GM19099 (cell line): ENCODE results near the gene PRPS1L1.

Source experiments
- POLR2A ChIP-seq: IDR thresholded peaks from 3 replicates; pipeline ENCODE4 v1.6.1; 2011; ENCODE audit warnings: low read depth; ENCODE audit not compliant: insufficient read length; ENCODE audit errors: extremely low read depth

The PRPS1L1 gene

GRCh38 chr7:18027628-18028027 is at the start of gene PRPS1L1:
TSS of gene PRPS1L1 (minus strand) at chr7:18027846.
- no peak for TF ChIP-seq POLR2A

DNA sequence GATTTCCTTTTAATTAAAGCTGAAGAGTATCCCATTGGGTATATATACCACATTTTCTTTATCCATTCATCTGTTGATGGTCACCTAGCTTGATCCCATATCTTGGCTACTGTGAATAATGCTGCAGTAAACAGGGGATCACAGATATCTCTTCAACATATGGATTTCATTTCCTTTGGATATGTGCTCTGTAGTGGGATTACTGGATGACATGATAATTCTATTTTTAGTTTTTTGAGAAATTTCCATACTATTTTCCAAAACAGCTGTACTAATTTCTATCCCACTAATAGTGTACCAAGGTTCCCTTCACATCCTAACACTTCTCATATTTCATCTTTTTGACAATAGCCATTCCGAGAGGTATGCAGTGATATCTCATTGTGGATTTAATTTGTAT is 48.8 kb upstream of the PRPS1L1 start:
- no peak for TF ChIP-seq POLR2A

DNA sequence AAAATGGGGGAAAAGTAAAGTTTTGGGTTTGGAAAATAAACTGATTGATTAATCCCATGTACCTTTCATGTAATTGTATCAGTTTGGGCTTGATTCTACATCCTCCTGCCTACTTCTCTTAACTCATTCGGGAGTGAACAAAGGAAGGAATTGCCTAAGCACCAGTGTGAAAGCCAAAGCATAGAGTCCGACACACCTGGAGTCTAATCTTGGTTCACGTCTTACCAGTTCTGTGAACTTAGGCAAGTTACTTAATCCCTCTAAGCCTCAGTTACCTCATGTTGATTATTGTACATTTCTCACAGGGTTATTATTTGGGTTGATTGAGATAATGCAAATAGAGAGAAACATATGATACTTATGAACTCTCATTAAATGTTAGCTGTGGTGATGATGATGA is 41.1 kb upstream of the PRPS1L1 start:
- TF ChIP-seq POLR2A = no peak

- TF ChIP-seq POLR2A = no peak
Measured at GRCh38 chr7:18064242-18064838, 36.7 kb upstream of the PRPS1L1 start.

GRCh38 chr7:18063149-18063901 is 35.7 kb upstream of the PRPS1L1 start:
- no peak for TF ChIP-seq POLR2A

GRCh38 chr7:18059171-18059570 is 31.5 kb upstream of the PRPS1L1 start:
- no peak for TF ChIP-seq POLR2A

DNA sequence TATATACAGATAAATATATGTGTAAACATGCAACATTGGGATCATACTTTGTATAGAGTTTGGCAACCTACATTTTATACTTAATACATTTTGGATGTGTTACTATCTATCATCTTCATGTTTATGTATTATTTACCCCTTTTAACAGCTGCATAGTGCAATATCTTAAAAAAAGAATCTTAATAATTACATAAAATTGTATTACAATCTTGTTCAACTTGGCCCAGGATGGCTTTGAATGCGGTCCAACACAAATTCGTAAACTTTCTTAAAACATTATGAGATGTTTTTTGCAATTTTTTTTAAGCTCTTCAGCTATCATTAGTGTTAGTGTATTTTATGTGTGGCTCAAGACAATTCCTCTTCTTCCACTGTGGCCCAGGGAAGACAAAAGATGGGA is 26.3 kb upstream of the PRPS1L1 start:
- TF ChIP-seq POLR2A = no peak

DNA sequence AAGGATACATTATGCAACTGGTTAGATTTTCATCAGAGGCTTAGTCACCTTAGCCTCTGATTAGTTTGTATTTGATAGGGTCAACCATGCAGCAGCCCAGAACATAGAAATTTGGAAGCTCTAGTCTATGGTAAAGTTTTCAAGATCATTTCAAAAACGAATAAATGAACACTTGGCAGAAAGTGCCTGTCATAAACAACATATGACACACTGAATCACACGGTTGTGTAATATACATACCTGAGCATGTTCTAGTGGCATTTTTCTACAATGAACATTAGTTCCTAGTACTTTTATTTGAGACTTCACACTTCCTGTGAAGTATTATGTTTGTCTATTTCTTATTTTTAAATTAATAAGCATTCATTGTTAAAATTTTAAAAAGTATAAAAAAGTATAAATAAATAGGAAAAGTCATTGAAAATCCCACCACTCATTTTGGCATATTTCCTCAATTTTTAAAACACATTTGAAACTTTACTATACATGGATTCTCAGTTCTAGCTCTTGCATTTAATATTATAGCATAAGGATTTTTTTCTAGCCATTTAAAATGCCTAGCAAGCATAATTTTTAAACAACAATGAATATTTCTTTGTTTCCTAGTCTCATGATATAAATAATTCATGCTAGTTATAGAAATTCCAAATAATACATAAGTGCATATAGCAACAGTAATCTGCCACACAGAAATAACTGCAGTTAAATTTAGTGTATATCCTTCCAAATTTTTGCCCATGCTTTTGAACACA is 25.7 kb upstream of the PRPS1L1 start:
- TF ChIP-seq POLR2A = no peak

- no peak for TF ChIP-seq POLR2A
Measured at GRCh38 chr7:18049262-18049661, 21.6 kb upstream of the PRPS1L1 start.

- TF ChIP-seq POLR2A = no peak
Measured at GRCh38 chr7:18046601-18047000, 19.0 kb upstream of the PRPS1L1 start.

GRCh38 chr7:18045171-18045570 is 17.5 kb upstream of the PRPS1L1 start:
- no peak for TF ChIP-seq POLR2A

DNA sequence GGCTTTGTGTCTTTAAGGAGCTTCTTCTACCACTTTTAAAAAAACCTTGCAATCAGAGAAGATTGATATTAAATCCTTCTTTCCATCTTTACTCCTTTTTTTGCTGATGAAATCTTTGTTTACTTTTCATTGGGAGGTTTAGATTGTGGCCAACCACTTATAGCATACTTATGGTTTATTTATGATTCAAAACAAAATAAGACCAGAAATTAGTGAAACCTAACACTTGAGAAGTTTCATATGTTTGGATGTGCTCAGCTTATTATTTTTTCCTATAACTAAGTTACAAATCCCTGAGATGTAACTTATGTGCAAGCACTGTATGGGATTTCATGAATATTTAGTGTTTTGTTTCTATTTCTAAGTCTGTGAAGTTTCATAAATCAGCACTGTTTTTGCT is 13.5 kb upstream of the PRPS1L1 start:
- no peak for TF ChIP-seq POLR2A

DNA sequence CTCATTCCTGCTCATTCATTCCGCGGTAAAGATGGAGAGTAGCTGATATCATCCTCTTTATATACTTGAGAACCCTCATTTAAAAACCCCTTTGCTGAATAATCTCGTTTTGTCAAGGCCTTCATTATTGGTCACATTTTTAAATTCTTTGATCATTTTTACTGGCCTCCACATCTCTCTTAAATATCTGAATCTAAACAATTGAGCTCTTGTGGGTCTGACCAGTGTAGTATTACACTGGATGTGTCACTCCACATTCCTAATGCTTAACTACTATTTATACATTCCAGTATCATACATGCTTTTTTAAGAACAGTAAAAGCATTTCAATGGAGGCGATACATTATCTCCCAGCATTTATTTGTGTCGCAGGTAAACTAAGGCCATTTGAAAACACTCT is 12.6 kb upstream of the PRPS1L1 start:
- no peak for TF ChIP-seq POLR2A

DNA sequence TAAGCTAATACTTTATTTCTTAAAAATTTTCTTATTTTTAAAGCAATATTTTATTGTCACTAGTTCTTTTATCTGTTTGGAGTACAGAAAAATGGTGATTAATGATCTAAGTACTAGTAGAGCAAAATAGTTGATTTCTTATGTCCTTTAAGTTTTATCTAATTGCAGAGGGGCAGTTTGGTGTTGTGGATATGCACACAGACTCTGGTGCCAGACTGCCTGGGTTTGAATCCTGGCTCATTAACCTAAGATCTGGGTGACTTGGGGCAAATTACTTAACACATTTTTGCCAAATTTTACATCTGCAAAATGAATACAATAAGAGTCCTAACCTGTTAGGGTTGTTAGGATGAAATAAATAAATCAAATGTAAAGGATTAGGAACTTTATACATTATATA is 10.7 kb upstream of the PRPS1L1 start:
- no peak for TF ChIP-seq POLR2A

DNA sequence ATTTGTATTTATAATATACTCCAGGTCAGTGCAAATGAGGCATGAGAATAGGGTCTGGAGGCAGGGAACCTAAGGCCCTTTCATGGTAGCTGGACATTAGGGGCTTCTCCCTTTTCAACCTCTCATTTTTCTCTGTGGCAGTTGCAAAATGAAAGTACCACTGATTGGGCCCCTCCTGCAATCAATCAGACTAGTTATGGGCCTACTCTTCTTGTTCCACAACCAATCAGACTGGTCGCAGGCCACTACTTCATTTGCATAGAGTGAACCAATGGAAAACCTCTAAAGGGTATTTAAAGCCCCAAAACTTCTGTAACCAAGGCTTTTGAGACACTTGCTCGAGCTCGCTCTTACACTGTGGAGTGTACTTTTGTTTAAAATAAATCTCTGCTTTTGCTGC is 10.0 kb upstream of the PRPS1L1 start:
- no peak for TF ChIP-seq POLR2A

- no peak for TF ChIP-seq POLR2A
Measured at GRCh38 chr7:18036783-18037182, 9.1 kb upstream of the PRPS1L1 start.

GRCh38 chr7:18030758-18031157 is 3.1 kb upstream of the PRPS1L1 start:
- TF ChIP-seq POLR2A = no peak

DNA sequence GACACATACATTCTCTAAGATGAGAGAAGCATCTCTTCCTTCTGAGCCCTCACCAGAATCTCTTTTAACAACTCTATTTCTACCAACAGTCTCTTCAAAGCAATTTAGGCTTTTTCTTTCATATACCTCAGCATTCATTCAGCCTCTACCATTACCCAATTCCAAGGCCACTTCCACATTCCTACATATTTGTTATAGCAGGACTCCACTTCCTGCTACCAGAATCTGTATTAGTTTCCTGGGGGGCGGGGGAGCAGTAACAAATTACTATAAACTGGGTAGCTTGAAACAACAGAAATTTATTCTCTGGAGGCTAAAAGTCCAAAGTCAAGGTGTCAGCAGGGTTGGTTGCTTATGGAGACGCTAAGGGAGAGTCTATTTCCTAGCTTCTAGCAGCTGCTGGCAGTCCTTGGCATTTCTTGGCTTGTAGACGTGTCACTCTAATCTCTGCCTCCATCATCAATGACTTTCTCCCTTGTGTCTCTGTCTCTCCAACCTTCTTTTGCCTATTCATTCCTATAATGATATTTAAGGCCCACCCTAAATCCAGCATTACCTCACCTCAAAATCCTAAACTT is 7.4 kb downstream of the PRPS1L1 start:
- no peak for TF ChIP-seq POLR2A
